ENCODE measurements around the gene KBTBD2.
"Not testable (repeated sequence)": the region's sequence is repeated elsewhere in the genome, so short reads cannot be mapped to it uniquely, and the experiment has no call there.

Gene KBTBD2

DNA sequence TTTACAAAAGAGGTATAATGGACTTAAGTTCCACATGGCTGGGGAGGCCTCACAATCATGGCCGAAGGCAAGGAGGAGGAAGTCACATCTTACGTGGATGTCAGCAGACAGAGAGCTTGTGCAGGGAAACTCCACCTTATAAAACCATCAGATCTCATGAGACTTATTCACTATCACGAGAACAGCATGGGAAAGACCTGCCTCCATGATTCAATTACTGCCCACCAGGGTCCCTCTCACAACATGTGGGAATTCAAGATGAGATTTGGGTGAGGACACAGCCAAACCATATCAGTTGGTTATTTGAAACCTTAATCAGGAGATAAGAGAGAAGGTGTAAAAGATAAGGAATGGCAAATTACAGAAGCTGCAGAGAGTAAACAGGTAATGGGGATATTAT, 40.9 kb downstream of the KBTBD2 start:
- not testable (repeated sequence) for DNase-seq

DNA sequence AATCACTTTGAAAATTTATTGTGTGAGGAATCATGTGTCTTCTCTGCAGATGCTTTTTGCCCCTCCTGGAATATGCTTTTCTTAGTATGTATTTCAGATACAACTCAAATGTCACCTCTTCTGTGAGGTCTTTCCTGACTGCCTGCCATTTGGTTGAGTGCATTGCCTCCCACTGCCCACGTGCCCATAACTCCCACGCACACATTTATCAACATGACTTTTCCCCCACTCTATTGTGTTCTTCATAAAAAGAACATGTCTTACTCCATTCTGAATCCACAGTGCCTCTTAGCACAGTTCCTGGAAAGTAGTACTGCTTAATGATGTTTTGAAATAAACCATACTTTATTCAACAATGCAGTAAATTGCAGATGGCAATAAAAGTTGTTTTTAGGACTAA, 42.9 kb downstream of the KBTBD2 start:
- not testable (repeated sequence) for DNase-seq

DNA sequence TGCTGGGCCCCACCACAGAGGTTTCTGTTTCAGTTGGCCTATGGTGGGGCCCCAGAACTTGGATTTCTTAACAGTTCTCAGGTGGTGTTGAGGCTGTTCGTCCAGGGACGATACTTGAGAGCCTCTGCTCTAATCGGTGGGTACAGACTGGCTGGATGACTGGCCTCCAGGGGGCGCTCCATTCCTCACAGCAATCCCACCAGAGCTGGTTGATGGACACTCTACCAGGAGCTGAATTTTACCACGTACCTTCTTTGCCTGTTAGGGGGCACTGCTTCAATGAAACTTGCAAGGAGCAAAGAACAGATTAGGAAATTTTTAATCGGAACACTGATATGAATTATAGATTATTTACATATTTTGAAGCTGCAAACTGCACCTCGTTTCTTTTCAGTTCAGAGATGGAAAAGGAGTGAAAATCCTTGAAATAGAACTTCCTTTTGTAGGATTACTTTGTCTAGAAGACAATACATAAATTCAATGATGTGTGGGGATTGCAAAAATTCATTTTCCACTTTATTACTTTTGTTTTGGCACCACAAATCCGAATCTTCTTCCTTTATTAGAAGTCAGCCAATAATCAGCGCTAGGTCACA, 44.8 kb downstream of the KBTBD2 start:
- DNase-seq = peak; percentile 75 to 85 (median 81)

DNA sequence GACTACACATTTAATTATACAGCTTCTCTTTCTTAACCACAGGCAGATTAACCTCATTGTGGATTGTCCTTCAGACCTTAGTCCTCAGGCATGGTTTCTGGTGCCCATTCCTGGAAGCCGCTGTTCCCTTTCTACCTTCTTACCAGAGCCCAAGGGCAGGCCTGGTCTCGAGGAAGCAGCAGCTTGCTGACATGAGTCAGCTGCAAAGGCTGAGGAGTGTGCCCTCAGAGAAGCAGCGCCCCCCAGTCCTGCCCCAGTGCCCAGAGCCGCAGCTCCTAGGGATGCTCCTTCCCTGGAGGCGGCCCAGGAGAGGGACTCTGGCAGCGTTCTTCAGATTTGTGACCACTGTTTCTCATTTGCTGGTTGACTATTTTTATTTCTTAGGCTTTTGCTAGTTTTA, 46.8 kb downstream of the KBTBD2 start:
- DNase-seq = not testable (repeated sequence)

DNA sequence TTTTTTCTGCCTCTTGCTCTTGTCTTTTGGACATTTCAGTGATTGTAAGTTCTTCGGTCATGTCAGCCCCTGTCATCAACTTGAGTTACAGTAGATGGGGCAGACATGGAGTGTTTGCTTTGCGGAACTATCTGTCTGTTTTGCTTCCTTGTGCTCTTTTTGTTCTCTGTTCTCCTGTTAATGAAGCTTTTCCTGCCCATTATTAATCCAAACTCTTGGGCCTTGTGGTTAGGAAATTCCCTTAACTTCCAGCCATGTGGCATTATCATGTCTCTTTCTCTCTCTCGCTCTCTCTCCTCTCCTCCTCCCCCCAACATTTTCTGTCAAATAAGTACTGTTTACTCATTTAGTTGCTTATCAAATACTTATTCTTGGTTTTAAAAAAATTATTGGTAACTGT, 47.8 kb downstream of the KBTBD2 start:
- not testable (repeated sequence) for DNase-seq

DNA sequence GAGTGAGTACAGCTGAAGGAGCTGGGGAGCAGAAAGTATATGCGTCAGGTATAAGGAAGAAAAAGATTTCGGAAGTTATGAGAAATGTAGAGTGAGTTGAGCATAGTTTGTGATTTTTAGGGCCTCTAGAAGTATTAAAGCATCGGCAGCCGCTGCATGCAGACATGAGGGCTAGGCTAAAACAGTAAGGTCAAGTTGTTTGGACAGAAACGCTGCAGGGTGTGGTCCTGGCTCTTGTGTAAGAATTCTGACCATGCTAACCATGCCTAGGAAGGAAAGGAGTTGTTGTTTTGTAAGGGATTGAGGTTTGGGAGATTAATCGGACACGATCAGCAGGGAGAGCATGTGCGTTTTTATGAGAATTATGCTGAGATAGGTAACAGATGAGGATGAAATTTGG, 51.7 kb downstream of the KBTBD2 start:
- DNase-seq = not testable (repeated sequence)

DNA sequence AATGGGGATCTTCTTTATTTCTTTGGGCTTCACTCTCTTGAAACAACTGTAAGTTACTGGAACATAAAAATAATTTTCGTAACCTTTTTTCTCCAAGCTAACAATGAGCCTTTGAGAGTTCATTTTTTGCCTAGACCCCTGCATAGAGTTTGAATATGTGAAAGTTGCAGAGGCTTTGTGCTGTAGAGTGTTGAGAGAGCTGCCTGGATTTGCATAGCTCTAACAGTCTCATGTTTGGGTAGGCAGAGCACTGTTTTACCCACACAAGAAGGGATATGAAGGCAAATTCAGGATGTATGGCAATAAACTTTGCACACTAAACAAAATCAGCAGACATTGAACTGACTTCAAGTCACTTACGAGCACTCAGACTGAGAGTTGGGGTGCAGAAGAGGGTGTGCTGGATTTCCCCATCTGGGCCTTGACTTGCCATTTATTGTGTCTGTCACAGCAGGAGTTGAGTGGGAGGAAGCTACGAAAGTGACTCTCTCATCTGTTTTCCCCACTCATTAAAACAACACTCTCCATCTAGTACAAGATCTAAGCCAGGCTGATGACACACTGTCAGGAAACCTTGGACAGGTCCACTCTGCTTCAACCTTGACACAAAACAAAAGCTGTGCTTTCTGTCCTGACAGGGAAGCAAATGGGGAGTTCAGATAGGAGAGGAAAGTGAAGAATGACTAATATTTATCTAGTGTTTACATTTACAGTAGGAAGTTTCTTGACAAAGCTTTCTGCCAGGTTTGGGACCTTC, 62.4 kb downstream of the KBTBD2 start:
- not testable (repeated sequence) for DNase-seq
